HepG2 (cell line): ENCODE measurements around the gene HSDL1. TPM values are rescaled to one million over a fixed set of nuclear protein-coding genes. Genes with fewer than 3 reads are reported as not detected.

ENCODE experiments used
- ATAC-seq: fragments of 200-7000 bp; cut with Tn5 transposase; 3 replicates; pipeline ENCODE4 v1.9.1; 2020; ENCODE audit warnings: mild to moderate bottlenecking, moderate library complexity
- BruUV-seq: library from RNA; stranded (reverse); fragments of 400-500 nt; replicated peaks from 2 replicates; lab custom pipeline; 2021; lab: Mats Ljungman, UMichigan
- CTCF ChIA-PET: fragments of 300-600 bp; formaldehyde crosslinking; extraction: SDS; loops from one replicate; lab custom pipeline; 2021; ENCODE audit warnings: low total read pairs, inconsistent platforms, low intra/inter-chr PET ratio; lab: Yijun Ruan, JAX
- POLR2A ChIA-PET: fragments of 350-600 bp; sonication (Branson Sonifier 250); formaldehyde crosslinking; loops from one replicate; lab custom pipeline; 2020; ENCODE audit warnings: antibody characterized with exemption, inconsistent platforms; lab: Yijun Ruan, JAX
- DNase-seq: peaks from one replicate; pipeline ENCODE4 v3.0.0-alpha.2; 2015; ENCODE audit warnings: low spot score
- FAIRE-seq: peaks from 3 replicates; lab custom pipeline; 2011; peaks lifted over from hg19 to GRCh38; lab: Jason Lieb, UNC
- H2AFZ ChIP-seq: one replicate; pipeline ENCODE4 v1.6.1; 2011; ENCODE audit warnings: low read length, inconsistent platforms
- H3K27ac ChIP-seq: fragments of 300-600 bp; 3 replicates; pipeline ENCODE4 v1.8.0; 2011; ENCODE audit warnings: mixed run types, mild to moderate bottlenecking, mixed read lengths, low read length, inconsistent platforms; ENCODE audit not compliant: insufficient read depth; ENCODE audit errors: extremely low read length
- H3K27me3 ChIP-seq, 2 experiments: fragments of 200-600 bp in 1 of 2; 2 replicates in 1 of 2; 3 replicates in 1 of 2; pipeline versions ENCODE4 v1.6.0 to v1.8.0; 2011; ENCODE audit warnings: low read length in 2 of 2, mild to moderate bottlenecking in 2 of 2, moderate library complexity in 2 of 2, inconsistent platforms in 1 of 2; ENCODE audit not compliant: insufficient read depth in 2 of 2, control insufficient read depth in 1 of 2
- H3K36me3 ChIP-seq, 2 experiments: fragments of 200-600 bp in 1 of 2; replicated peaks in 1 of 2; 2 replicates in 1 of 2; 3 replicates in 1 of 2; pipeline versions ENCODE4 v1.5.1 to v1.8.0; 2011; ENCODE audit warnings: low read length in 2 of 2, inconsistent platforms in 1 of 2; ENCODE audit not compliant: insufficient read depth in 2 of 2, control insufficient read depth in 1 of 2
- H3K4me1 ChIP-seq: 2 replicates; pipeline ENCODE4 v1.5.1; 2012; ENCODE audit warnings: low read length, inconsistent platforms; ENCODE audit not compliant: insufficient read depth
- H3K4me2 ChIP-seq: 2 replicates; pipeline ENCODE4 v1.6.0; 2011; ENCODE audit warnings: low read depth, low read length, inconsistent platforms
- H3K4me3 ChIP-seq, 3 experiments: fragments of 200-600 bp in 1 of 3; sonication (generic), shearing (Covaris generic) in 1 of 3; replicated peaks in 1 of 3; 2 replicates each; pipeline ENCODE4 v1.5.1; 2011 to 2016; ENCODE audit warnings: low read length in 3 of 3, inconsistent platforms in 2 of 3, low read depth in 2 of 3, mild to moderate bottlenecking in 2 of 3, control low read depth in 1 of 3, mixed read lengths in 1 of 3; ENCODE audit not compliant: insufficient read depth in 1 of 3
- H3K79me2 ChIP-seq: one replicate; pipeline ENCODE4 v1.6.1; 2011; ENCODE audit warnings: low read length, inconsistent platforms; ENCODE audit not compliant: insufficient read depth
- H3K9ac ChIP-seq: 2 replicates; pipeline ENCODE4 v1.6.0; 2011; ENCODE audit warnings: mild to moderate bottlenecking, low read depth, low read length, inconsistent platforms; ENCODE audit not compliant: insufficient read depth
- H3K9me3 ChIP-seq: 2 replicates; pipeline ENCODE4 v1.5.1; 2012; ENCODE audit warnings: mild to moderate bottlenecking, low read length
- H4K20me1 ChIP-seq: 2 replicates; pipeline ENCODE4 v1.6.0; 2011; ENCODE audit warnings: inconsistent platforms, mild to moderate bottlenecking, low read length, moderate library complexity; ENCODE audit not compliant: insufficient read depth
- CEBPZ ChIP-seq: IDR thresholded peaks from 2 replicates; pipeline ENCODE4 v1.6.1; 2012; ENCODE audit warnings: low read length, improper control_type of control experiment
- GRHL1 ChIP-seq: sonication (generic); formaldehyde crosslinking; conservative IDR thresholded peaks from 2 replicates; pipeline ENCODE4 v1.8.0; 2022; ENCODE audit warnings: missing genetic modification reagents
- JDP2 ChIP-seq: sonication (generic); formaldehyde crosslinking; IDR thresholded peaks from 2 replicates; pipeline ENCODE4 v1.8.1; 2022; ENCODE audit warnings: missing genetic modification reagents, borderline replicate concordance
- NFKB2 ChIP-seq: sonication (generic); formaldehyde crosslinking; IDR thresholded peaks from 2 replicates; pipeline ENCODE4 v1.4.0; 2020; ENCODE audit warnings: missing genetic modification reagents, borderline replicate concordance
- RORA ChIP-seq: sonication (generic); formaldehyde crosslinking; IDR thresholded peaks from 2 replicates; pipeline ENCODE4 v1.5.0; 2020; ENCODE audit warnings: mild to moderate bottlenecking, missing genetic modification reagents, moderate library complexity
- SCMH1 ChIP-seq: sonication (generic); formaldehyde crosslinking; IDR thresholded peaks from 2 replicates; pipeline ENCODE4 v1.9.0; 2021; ENCODE audit warnings: missing genetic modification reagents, mild to moderate bottlenecking, borderline replicate concordance
- SMYD3 ChIP-seq: sonication (generic); formaldehyde crosslinking; IDR thresholded peaks from 2 replicates; pipeline ENCODE4 v1.8.1; 2023; ENCODE audit warnings: mild to moderate bottlenecking, missing genetic modification reagents
- SP1 ChIP-seq, 2 experiments: fragments of 450-650 bp in 1 of 2; sonication (generic) in 1 of 2; formaldehyde crosslinking in 1 of 2; IDR thresholded peaks; 2 replicates each; pipeline versions ENCODE4 v1.4.0 to v1.6.1; 2016 to 2020; ENCODE audit warnings: missing genetic modification reagents in 1 of 2
- STAT5B ChIP-seq: sonication (generic); formaldehyde crosslinking; IDR thresholded peaks from 2 replicates; pipeline ENCODE4 v1.4.0; 2020; ENCODE audit warnings: missing genetic modification reagents
- ZNF383 ChIP-seq: sonication (generic); formaldehyde crosslinking; IDR thresholded peaks from 2 replicates; pipeline ENCODE4 v1.4.0; 2020; ENCODE audit warnings: missing genetic modification reagents, mild to moderate bottlenecking, borderline replicate concordance
- ZNF580 ChIP-seq: IDR thresholded peaks from 2 replicates; pipeline ENCODE4 v1.6.1; 2016; ENCODE audit warnings: low read depth, borderline replicate concordance
- ZNF850 ChIP-seq: sonication (generic); formaldehyde crosslinking; conservative IDR thresholded peaks from 2 replicates; pipeline ENCODE4 v1.9.0; 2021; ENCODE audit warnings: mild to moderate bottlenecking, missing genetic modification reagents
- WGBS: methylation state at CpG from one replicate; pipeline ENCODE4 v1.1.6; 2017; ENCODE audit warnings: low lambda C conversion rate; 5-methylcytosine and 5-hydroxymethylcytosine counted together
- in situ Hi-C: cut with HindIII; loops from 2 replicates; pipeline ENCODE4 v1.10.0; 2017; ENCODE audit warnings: low pct_unique_long_range_greater_than_20kb; ENCODE audit not compliant: extremely low pct_ligation_motif_present
- intact Hi-C: fragments of 100-400 bp; cut with micrococcal nuclease; formaldehyde crosslinking; loops from one replicate; pipeline ENCODE4 v1.10.0; 2022; ENCODE audit not compliant: unreplicated experiment
- polyA plus RNA-seq, 8 experiments: library from polyadenylated mRNA; depleted of rRNA in 3 of 8; stranded (reverse) in 7 of 8; unstranded in 1 of 8; fragments of >200 nt; fragmentation: Illumina TruSeq in 4 of 8; extraction: Trizol in 4 of 8; gene quantifications; 2 replicates each; pipeline versions ENCODE4 v1.2.1 to v1.2.3, GENCODE V29; 2011 to 2016; ENCODE audit warnings: low read depth in 4 of 8, missing spikeins in 1 of 8, mixed read lengths in 1 of 8; ENCODE audit not compliant: insufficient read depth in 1 of 8
- total RNA-seq, 5 experiments: library from RNA; depleted of rRNA; stranded (reverse); fragments of >200 nt; fragmentation: Illumina TruSeq; extraction: Trizol; gene quantifications; 2 replicates each; pipeline ENCODE4 v1.2.3, GENCODE V29; 2016; ENCODE audit warnings: low read depth in 1 of 5

Gene HSDL1
- total and polyA plus RNA-seq, 2 of the 13 experiments (the other 11 are each of a cell fraction or from before 2014, with no cell fraction given): 49.2 to 49.7 TPM

GRCh38 chr16:84104231-84104630 is 40.7 kb downstream of the HSDL1 start:
- Histone ChIP-seq H3K36me3 (peaks cover 15 to 43% of the 10 kb centered on the region in 2 experiments), H3K79me2 (peaks cover 66% of the 10 kb centered on the region), H3K9me3 (no peaks in the 10 kb centered on the region), H3K27me3 (no peaks in the 10 kb centered on the region), H3K27ac (no peak overlapping the region), H3K4me2 (no peak overlapping the region), H4K20me1 (peaks cover 7% of the 10 kb centered on the region; the same call in 1 of the 2 replicates), H3K9ac (no peak overlapping the region), H3K4me1 (peaks cover 11% of the 10 kb centered on the region; the same call in 1 of the 2 replicates), H3K4me3 (no peak overlapping the region), H2AFZ (no peak overlapping the region)
- POLR2A ChIA-PET: interaction anchor here (1.1 to 4.7 kb wide), 3 partner anchors 12 to 35 kb away, joined by 3 to 16 read pairs (median 4); partner anchors contain the start of gene MBTPS1
- BruUV-seq: no TSS peak
- DNase-seq (no peak), FAIRE-seq (no peak), ATAC-seq (no peak)
- in situ Hi-C loops: no loop called here
- CTCF ChIA-PET: no interaction called here
- WGBS: 94% methylated on average over 3 of the region's 3 CpGs
- intact Hi-C loops: no loop called here
- TF ChIP-seq RORA (CRISPR knock-in tag): no peak
- TF ChIP-seq STAT5B (CRISPR knock-in tag): no peak
- no peak for TF ChIP-seq CEBPZ
- TF ChIP-seq JDP2 (CRISPR knock-in tag): no peak

GRCh38 chr16:84103678-84104077 is 41.3 kb downstream of the HSDL1 start:
- no TSS peak for BruUV-seq
- CTCF ChIA-PET: no interaction called here
- Histone ChIP-seq H3K4me2 (no peak overlapping the region), H2AFZ (no peak overlapping the region), H3K4me1 (peaks cover 11% of the 10 kb centered on the region; the same call in 1 of the 2 replicates), H3K27me3 (no peaks in the 10 kb centered on the region), H3K79me2 (peaks cover 60% of the 10 kb centered on the region), H3K4me3 (no peak overlapping the region), H3K36me3 (peaks cover 13 to 43% of the 10 kb centered on the region in 2 experiments), H3K9ac (no peak overlapping the region), H3K27ac (no peak overlapping the region), H3K9me3 (no peaks in the 10 kb centered on the region), H4K20me1 (peaks cover 6% of the 10 kb centered on the region; the same call in 1 of the 2 replicates)
- in situ Hi-C loops: no loop called here
- WGBS: 69% methylated on average over 5 of the region's 5 CpGs
- intact Hi-C loops: no loop called here
- POLR2A ChIA-PET: interaction anchor here (1.1 kb wide), 1 partner anchor 35 kb away, joined by 3 read pairs; no protein-coding TSS in a partner anchor
- no peak for ATAC-seq
- no peak for DNase-seq
- no peak for FAIRE-seq
- TF ChIP-seq SCMH1 (CRISPR knock-in tag) (no peak), NFKB2 (CRISPR knock-in tag) (no peak), SP1 (IDR thresholded peaks at IDR 0.05) (no peak), SP1 (CRISPR knock-in tag; IDR thresholded peaks at IDR 0.05) (no peak), ZNF850 (CRISPR knock-in tag) (no peak), GRHL1 (CRISPR knock-in tag) (no peak), SMYD3 (CRISPR knock-in tag) (no peak), ZNF580 (CRISPR knock-in tag) (no peak), ZNF383 (CRISPR knock-in tag) (no peak)
